K562 (cell line): ENCODE measurements around the gene ARMH3. TPM values are rescaled to one million over a fixed set of nuclear protein-coding genes. Genes with fewer than 3 reads are reported as not detected.

Experiments
- ATAC-seq: fragments of 200-7000 bp; cut with Tn5 transposase; 3 replicates; pipeline ENCODE4 v1.9.1; 2020; ENCODE audit warnings: moderate library complexity
- BruUV-seq: library from RNA; stranded (reverse); fragments of 400-500 nt; replicated peaks from 2 replicates; lab custom pipeline; 2021; lab: Mats Ljungman, UMichigan
- CTCF ChIA-PET: fragments of 300-600 bp; formaldehyde crosslinking; extraction: SDS; loops from one replicate; lab custom pipeline; 2021; ENCODE audit warnings: low intra/inter-chr PET ratio; lab: Yijun Ruan, JAX
- POLR2A ChIA-PET: fragments of 300-600, 350-650 bp; sonication (Branson Sonifier 250); formaldehyde crosslinking; extraction: SDS; loops from one replicate; lab custom pipeline; 2021; ENCODE audit warnings: antibody characterized with exemption, inconsistent platforms; lab: Yijun Ruan, JAX
- DNase-seq, 4 experiments: peaks; one replicate each; pipeline versions ENCODE4 v3.0.0 to v3.0.0-alpha.2; 2011 to 2018; ENCODE audit warnings: low spot score in 3 of 4, mixed read lengths in 3 of 4; ENCODE audit errors: extremely low read depth in 1 of 4
- FAIRE-seq: peaks from 2 replicates; lab custom pipeline; 2011; peaks lifted over from hg19 to GRCh38; lab: Jason Lieb, UNC
- H2AFZ ChIP-seq: 2 replicates; pipeline ENCODE4 v1.6.0; 2011; ENCODE audit warnings: low read depth, low read length, control low read depth, inconsistent platforms
- H3K27ac ChIP-seq: fragments of 200-600 bp; 3 replicates; pipeline ENCODE4 v1.8.0; 2011; ENCODE audit warnings: low read depth, mild to moderate bottlenecking, control low read depth, inconsistent platforms, low read length, moderate library complexity, mixed read lengths; ENCODE audit errors: extremely low read depth
- H3K27me3 ChIP-seq, 2 experiments: fragments of 300-600 bp in 1 of 2; 2 replicates in 1 of 2; 3 replicates in 1 of 2; pipeline versions ENCODE4 v1.6.0 to v1.8.0; 2011; ENCODE audit warnings: inconsistent platforms in 2 of 2, low read length in 2 of 2, mild to moderate bottlenecking in 1 of 2, mixed read lengths in 1 of 2, moderate library complexity in 1 of 2; ENCODE audit not compliant: control insufficient read depth in 2 of 2, insufficient read depth in 2 of 2
- H3K36me3 ChIP-seq: fragments of 300-600 bp; 3 replicates; pipeline ENCODE4 v1.8.0; 2011; ENCODE audit warnings: mild to moderate bottlenecking, low read length, inconsistent platforms; ENCODE audit not compliant: control insufficient read depth, insufficient read depth
- H3K4me1 ChIP-seq, 2 experiments: fragments of 200-600 bp in 1 of 2; replicated peaks in 1 of 2; 2 replicates in 1 of 2; 3 replicates in 1 of 2; pipeline versions ENCODE4 v1.5.1 to v1.8.0; 2011; ENCODE audit warnings: inconsistent platforms in 2 of 2, low read length in 2 of 2, mild to moderate bottlenecking in 1 of 2, mixed read lengths in 1 of 2, moderate library complexity in 1 of 2; ENCODE audit not compliant: control insufficient read depth in 2 of 2, insufficient read depth in 2 of 2
- H3K4me2 ChIP-seq: 2 replicates; pipeline ENCODE4 v1.6.1; 2011; ENCODE audit warnings: low read length, control low read depth, inconsistent platforms, mixed read lengths; ENCODE audit not compliant: insufficient read depth
- H3K4me3 ChIP-seq: fragments of 200-600 bp; sonication (generic), shearing (Covaris generic); 2 replicates; pipeline ENCODE4 v1.5.1; 2016; ENCODE audit warnings: control low read depth, inconsistent platforms
- H3K79me2 ChIP-seq: fragments of 200-600 bp; 3 replicates; pipeline ENCODE4 v1.8.0; 2011; ENCODE audit warnings: low read length, inconsistent platforms; ENCODE audit not compliant: control insufficient read depth, insufficient read depth
- H3K9ac ChIP-seq, 2 experiments: 2 replicates each; pipeline versions ENCODE4 v1.6.0 to v1.6.1; 2011; ENCODE audit warnings: low read depth in 2 of 2, low read length in 2 of 2, control low read depth in 1 of 2, inconsistent platforms in 1 of 2, mild to moderate bottlenecking in 1 of 2, mixed read lengths in 1 of 2; ENCODE audit not compliant: insufficient read depth in 1 of 2
- H3K9me1 ChIP-seq: one replicate; pipeline ENCODE4 v1.6.0; 2011; ENCODE audit warnings: inconsistent platforms, mild to moderate bottlenecking, low read length, moderate library complexity; ENCODE audit not compliant: control insufficient read depth, insufficient read depth
- H3K9me3 ChIP-seq: replicated peaks from 2 replicates; pipeline ENCODE4 v1.5.1; 2011; ENCODE audit warnings: low read depth, low read length, inconsistent platforms; ENCODE audit not compliant: control insufficient read depth, insufficient read depth
- H4K20me1 ChIP-seq: replicated peaks from 2 replicates; pipeline ENCODE4 v1.6.1; 2011; ENCODE audit warnings: low read length, inconsistent platforms, mixed read lengths; ENCODE audit not compliant: control insufficient read depth, insufficient read depth
- BCLAF1 ChIP-seq, 2 experiments: fragments of 450-650 bp in 1 of 2; IDR thresholded peaks; 2 replicates each; pipeline ENCODE4 v1.6.1; 2011 to 2017; ENCODE audit warnings: low read depth in 2 of 2, antibody characterized with exemption in 1 of 2, borderline replicate concordance in 1 of 2, low read length in 1 of 2, mild to moderate bottlenecking in 1 of 2, mixed read lengths in 1 of 2; ENCODE audit not compliant: control insufficient read depth in 1 of 2
- FOXJ2 ChIP-seq: fragments of 200-800 bp; sonication (Bioruptor generic); IDR thresholded peaks from 2 replicates; pipeline ENCODE4 v1.6.1; 2016; ENCODE audit warnings: missing genetic modification characterization, missing compliant biosample characterization
- GATAD2A ChIP-seq: fragments of 450-650 bp; IDR thresholded peaks from 2 replicates; pipeline ENCODE4 v1.6.1; 2017
- JUND ChIP-seq, 2 experiments: IDR thresholded peaks; 2 replicates in 1 of 2; 3 replicates in 1 of 2; pipeline ENCODE4 v1.6.1; 2011; ENCODE audit warnings: borderline replicate concordance in 2 of 2, low read depth in 2 of 2, low read length in 2 of 2, improper control_type of control experiment in 1 of 2, missing biosample characterization in 1 of 2, missing genetic modification characterization in 1 of 2, missing genetic modification reagents in 1 of 2
- MYC ChIP-seq, 2 experiments: fragments of 250-450 bp in 1 of 2; sonication (Bioruptor Pico) in 1 of 2; IDR thresholded peaks; 2 replicates each; pipeline versions ENCODE4 v1.5.1 to v1.6.1; 2012 to 2021; ENCODE audit warnings: low read depth in 2 of 2, borderline replicate concordance in 1 of 2, improper control_type of control experiment in 1 of 2, low read length in 1 of 2, mild to moderate bottlenecking in 1 of 2, moderate library complexity in 1 of 2
- PHF8 ChIP-seq: fragments of 200-600 bp; sonication (generic); IDR thresholded peaks from 2 replicates; pipeline ENCODE4 v1.6.1; 2012; ENCODE audit warnings: mixed run types, mild to moderate bottlenecking, inconsistent platforms, low read length, moderate library complexity, borderline replicate concordance
- SIN3B ChIP-seq: fragments of 450-650 bp; IDR thresholded peaks from 2 replicates; pipeline ENCODE4 v1.6.1; 2017; ENCODE audit warnings: low read depth, mild to moderate bottlenecking, moderate library complexity
- TEAD4 ChIP-seq, 2 experiments: sonication (generic) in 1 of 2; formaldehyde crosslinking in 1 of 2; IDR thresholded peaks; 2 replicates each; pipeline versions ENCODE4 v1.6.1 to v1.8.0; 2012 to 2022; ENCODE audit warnings: borderline replicate concordance in 1 of 2, inconsistent platforms in 1 of 2, low read length in 1 of 2, mild to moderate bottlenecking in 1 of 2, missing genetic modification reagents in 1 of 2
- ZBTB7A ChIP-seq: IDR thresholded peaks from 2 replicates; pipeline ENCODE4 v1.6.1; 2011; ENCODE audit warnings: low read depth, mild to moderate bottlenecking, low read length, moderate library complexity, borderline replicate concordance; ENCODE audit not compliant: control insufficient read depth
- ZNF217 ChIP-seq: sonication (generic); formaldehyde crosslinking; IDR thresholded peaks from 2 replicates; pipeline ENCODE4 v1.8.0; 2022; ENCODE audit warnings: mild to moderate bottlenecking, missing genetic modification reagents
- ZNF311 ChIP-seq: fragments of 250-450 bp; sonication (Bioruptor Pico); IDR thresholded peaks from 2 replicates; pipeline ENCODE4 v1.4.0; 2020; ENCODE audit warnings: mild to moderate bottlenecking, moderate library complexity
- ZNF41 ChIP-seq: fragments of 250-450 bp; sonication (Bioruptor Pico); conservative IDR thresholded peaks from 2 replicates; pipeline ENCODE4 v1.4.0; 2020; ENCODE audit warnings: mild to moderate bottlenecking
- ZNF699 ChIP-seq: fragments of 250-450 bp; sonication (Bioruptor Pico); IDR thresholded peaks from 2 replicates; pipeline ENCODE4 v1.8.0; 2021; ENCODE audit warnings: mild to moderate bottlenecking, moderate library complexity; ENCODE audit not compliant: insufficient replicate concordance
- WGBS: fragments of 100-300 bp; shearing (Covaris generic); methylation state at CpG from one replicate; pipeline ENCODE4 v1.1.6; 2016; ENCODE audit warnings: low coverage, mixed read lengths; ENCODE audit not compliant: insufficient coverage; ENCODE audit errors: missing lambda C conversion rate; 5-methylcytosine and 5-hydroxymethylcytosine counted together
- in situ Hi-C: fragments of 300-500 bp; cut with MboI; formaldehyde crosslinking; loops from 4 replicates; pipeline ENCODE4 v1.15.0; 2018; ENCODE audit warnings: inconsistent platforms, mixed read lengths
- intact Hi-C: fragments of 100-400 bp; cut with micrococcal nuclease; formaldehyde crosslinking; loops from 2 replicates; pipeline ENCODE4 v1.14.2; 2022
- polyA plus RNA-seq, 8 experiments: library from polyadenylated mRNA; depleted of rRNA in 4 of 8; stranded (reverse) in 5 of 8; unstranded in 3 of 8; fragments of >200 nt; fragmentation: Nextera tagmentation in 2 of 8; fragmentation: Illumina TruSeq in 1 of 8; extraction: Ambion mirVana in 2 of 8; extraction: Trizol in 1 of 8; gene quantifications; 2 replicates each; pipeline versions ENCODE4 v1.2.1 to v1.2.3, GENCODE V29; 2011 to 2014; ENCODE audit warnings: inconsistent platforms in 1 of 8, missing spikeins in 1 of 8
- total RNA-seq, 7 experiments: library from RNA; depleted of rRNA in 6 of 7; stranded (reverse); fragments of >200 nt in 6 of 7; fragmentation: Illumina TruSeq in 2 of 7; extraction: Trizol in 2 of 7; gene quantifications; 2 replicates each; pipeline versions ENCODE4 v1.2.1 to v1.2.3, GENCODE V29; 2011 to 2021; ENCODE audit warnings: low replicate concordance in 1 of 7
- TF ChIP-seq, protein P1 (sequence below): sonication (generic); formaldehyde crosslinking; IDR thresholded peaks from 2 replicates; pipeline ENCODE4 v1.8.0; 2022; ENCODE audit warnings: mild to moderate bottlenecking, low read depth, missing genetic modification reagents

Gene ARMH3
- total and polyA plus RNA-seq, 9 of the 15 experiments (the other 6 are each of a cell fraction or from before 2014, with no cell fraction given): 0.29 to 0.73 TPM; not detected in 7

GRCh38 chr10:101958691-101959090 is 97.3 kb downstream of the ARMH3 start:
- Histone ChIP-seq H3K27me3 (no peaks in the 10 kb centered on the region), H3K9ac (no peak overlapping the region), H3K36me3 (no peaks in the 10 kb centered on the region), H3K4me2 (no peak overlapping the region), H4K20me1 (no peaks in the 10 kb centered on the region), H3K9me1 (no peaks in the 10 kb centered on the region), H3K27ac (no peak overlapping the region), H2AFZ (no peak overlapping the region), H3K79me2 (no peaks in the 10 kb centered on the region), H3K4me1 (no peaks in the 10 kb centered on the region), H3K4me3 (no peak overlapping the region), H3K9me3 (no peaks in the 10 kb centered on the region)
- in situ Hi-C loops (no loop called here), intact Hi-C loops (no loop called here)
- CTCF ChIA-PET: no interaction called here
- FAIRE-seq (no peak), DNase-seq (no peak), ATAC-seq (no peak)
- POLR2A ChIA-PET: no interaction called here
- no peak for TF ChIP-seq TEAD4 (IDR thresholded peaks at IDR 0.05; ENCODE audit: low read length)
- TF ChIP-seq TEAD4 (CRISPR knock-in tag; IDR thresholded peaks at IDR 0.05; ENCODE audit: borderline replicate concordance): no peak
- no peak for TF ChIP-seq JUND (IDR thresholded peaks at IDR 0.05; ENCODE audit: borderline replicate concordance, low read depth, low read length)
- TF ChIP-seq JUND (tag; IDR thresholded peaks at IDR 0.05; ENCODE audit: borderline replicate concordance, low read depth, low read length): no peak
- TF ChIP-seq, protein P1, sequence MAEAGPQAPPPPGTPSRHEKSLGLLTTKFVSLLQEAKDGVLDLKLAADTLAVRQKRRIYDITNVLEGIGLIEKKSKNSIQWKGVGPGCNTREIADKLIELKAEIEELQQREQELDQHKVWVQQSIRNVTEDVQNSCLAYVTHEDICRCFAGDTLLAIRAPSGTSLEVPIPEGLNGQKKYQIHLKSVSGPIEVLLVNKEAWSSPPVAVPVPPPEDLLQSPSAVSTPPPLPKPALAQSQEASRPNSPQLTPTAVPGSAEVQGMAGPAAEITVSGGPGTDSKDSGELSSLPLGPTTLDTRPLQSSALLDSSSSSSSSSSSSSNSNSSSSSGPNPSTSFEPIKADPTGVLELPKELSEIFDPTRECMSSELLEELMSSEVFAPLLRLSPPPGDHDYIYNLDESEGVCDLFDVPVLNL (CRISPR knock-in tag): no peak
- TF ChIP-seq ZNF41 (CRISPR knock-in tag): no peak
- TF ChIP-seq FOXJ2 (tag): no peak
- no peak for TF ChIP-seq PHF8
- no peak for TF ChIP-seq MYC (IDR thresholded peaks at IDR 0.05; ENCODE audit: low read depth, low read length)
- TF ChIP-seq MYC (CRISPR knock-in tag; IDR thresholded peaks at IDR 0.05; ENCODE audit: borderline replicate concordance, low read depth): no peak
- no peak for TF ChIP-seq ZNF311 (CRISPR knock-in tag)
- no peak for TF ChIP-seq SIN3B
- no peak for TF ChIP-seq ZNF699 (CRISPR knock-in tag)
- TF ChIP-seq ZNF217 (CRISPR knock-in tag): no peak
- TF ChIP-seq ZBTB7A: no peak
- TF ChIP-seq GATAD2A: no peak
- no peak for TF ChIP-seq BCLAF1 (IDR thresholded peaks at IDR 0.05; ENCODE audit: borderline replicate concordance in 1 of 2, control insufficient read depth in 1 of 2, low read depth in 2 of 2, low read length in 1 of 2)
- no CpG with 5 or more reads among the region's 1 CpG for whole genome bisulfite sequencing
- BruUV-seq: no TSS peak
